Stimulated activated CD4-positive, alpha-beta T cell treated with anti-CD3 and anti-CD28 coated beads, Interleukin-15, amount 100 ng/mL, for 1 hour (primary cell): ENCODE results near the gene SLC22A23.

Experiments used
- DNase-seq, 2 donors: peaks; one replicate each; pipeline ENCODE4 v3.0.0-alpha.2; 2020; ENCODE audit warnings: low read depth in 1 of 2, low spot score in 1 of 2

Gene SLC22A23

DNA sequence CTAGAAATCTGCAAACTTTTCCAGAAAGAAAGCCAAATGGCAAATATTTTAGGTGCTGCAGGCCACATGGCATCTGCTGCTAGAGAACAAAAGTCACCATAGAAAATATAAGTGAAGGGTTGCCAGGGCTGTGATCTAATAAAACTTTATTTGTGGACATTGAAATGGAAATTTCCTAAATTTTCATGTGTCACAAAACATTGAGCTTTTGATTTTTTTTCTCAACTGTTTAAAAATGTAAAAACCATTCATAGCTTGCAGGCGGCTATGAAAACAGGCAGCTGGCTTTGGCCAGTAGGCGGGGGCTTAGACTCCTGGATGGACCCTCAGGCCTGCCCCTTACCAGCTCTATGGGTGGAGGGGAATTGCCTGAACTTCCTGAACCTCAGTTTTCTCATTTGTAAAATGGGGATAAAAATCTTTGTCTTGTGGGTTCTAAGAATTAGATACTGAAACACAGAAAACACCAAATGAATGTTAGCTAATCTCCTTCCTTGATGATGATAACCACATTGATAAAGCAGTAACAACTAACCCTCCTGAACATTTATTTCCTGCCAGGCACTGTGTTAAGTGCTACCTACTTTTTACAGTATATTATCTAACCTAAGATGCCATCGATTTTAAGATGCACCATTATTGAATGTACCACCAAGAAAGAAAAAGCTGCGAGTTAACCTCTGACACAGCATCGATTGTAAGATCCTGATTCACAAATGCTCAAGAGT, 85.5 kb downstream of the SLC22A23 start:
- DNase-seq: no peak

DNA sequence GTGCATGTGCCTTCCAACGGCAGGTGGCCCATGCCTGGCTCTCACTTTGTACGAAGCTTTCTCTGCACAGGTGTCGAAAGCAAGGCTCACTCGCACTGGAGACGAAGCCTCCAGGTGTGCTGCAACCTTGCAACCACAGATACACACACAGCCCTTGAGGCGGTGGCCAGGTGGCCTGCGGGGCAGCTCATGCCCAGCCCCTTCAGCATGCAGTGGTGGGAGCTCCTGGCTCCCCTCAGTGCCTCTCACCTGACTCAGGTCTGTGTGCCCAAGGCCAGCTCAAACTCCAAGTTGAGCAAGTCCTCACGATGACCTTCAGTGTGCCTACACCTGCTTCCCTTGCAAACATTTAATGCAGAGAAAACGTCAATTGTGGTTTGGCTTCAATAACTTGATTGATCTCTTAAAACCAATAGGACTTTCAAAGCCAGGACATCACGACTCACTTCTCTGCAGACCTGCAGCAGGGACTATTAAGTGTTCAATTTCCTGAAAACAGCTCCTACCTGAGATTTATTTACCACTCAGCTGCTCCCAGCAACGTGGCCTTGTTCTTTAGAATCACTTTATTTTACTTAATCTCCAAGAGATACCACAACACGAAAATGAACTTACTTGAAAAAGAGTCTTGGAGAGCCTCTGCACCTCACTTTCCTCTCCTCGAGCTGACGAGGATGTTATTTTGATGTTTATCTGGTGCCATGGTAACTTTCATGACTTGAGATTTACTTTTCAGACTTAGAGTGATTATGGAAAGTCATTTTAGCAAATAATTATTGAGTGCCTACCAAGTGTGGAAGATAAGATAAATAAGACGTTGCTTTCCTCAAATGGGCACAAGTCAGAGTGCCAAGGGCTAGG, 86.3 kb downstream of the SLC22A23 start:
- no peak for DNase-seq

DNA sequence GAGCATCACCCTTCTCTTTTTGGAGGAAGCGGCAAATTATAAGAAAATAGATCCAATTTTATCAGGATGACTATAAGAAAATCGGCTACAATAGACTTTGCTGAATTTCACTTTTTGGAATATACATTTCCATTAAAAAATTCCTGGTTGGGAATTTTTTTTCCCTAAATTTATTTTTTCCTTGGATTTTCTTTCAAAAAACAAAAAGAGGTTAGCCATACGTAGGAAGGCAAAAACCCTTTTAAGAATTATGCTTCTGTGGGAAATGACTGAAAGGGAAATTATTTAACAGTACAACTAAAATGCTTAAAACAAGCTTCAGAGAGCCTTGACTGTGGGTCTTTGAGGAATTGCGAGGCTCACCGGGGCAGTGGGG, 86.9 kb downstream of the SLC22A23 start:
- DNase-seq: no peak

DNA sequence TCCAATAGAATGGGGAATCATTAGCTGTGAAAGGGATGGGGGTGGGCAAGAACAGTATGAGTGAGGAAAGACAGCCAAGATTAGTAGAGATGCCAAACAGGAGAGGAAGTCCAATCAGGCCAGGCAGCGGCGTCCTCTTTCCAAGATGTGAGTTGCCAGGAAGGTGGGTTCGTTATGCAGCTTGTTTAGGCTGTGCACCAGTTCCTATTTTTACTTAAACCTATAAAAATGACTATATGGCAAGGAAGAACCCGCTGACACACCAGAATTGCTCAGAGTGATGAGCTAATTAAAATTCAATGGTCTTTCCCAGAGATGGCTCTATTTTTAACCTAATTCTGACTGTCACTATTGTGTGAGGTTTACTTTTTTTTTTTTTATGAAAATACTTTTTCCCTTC, 88.2 kb downstream of the SLC22A23 start:
- DNase-seq: no peak

DNA sequence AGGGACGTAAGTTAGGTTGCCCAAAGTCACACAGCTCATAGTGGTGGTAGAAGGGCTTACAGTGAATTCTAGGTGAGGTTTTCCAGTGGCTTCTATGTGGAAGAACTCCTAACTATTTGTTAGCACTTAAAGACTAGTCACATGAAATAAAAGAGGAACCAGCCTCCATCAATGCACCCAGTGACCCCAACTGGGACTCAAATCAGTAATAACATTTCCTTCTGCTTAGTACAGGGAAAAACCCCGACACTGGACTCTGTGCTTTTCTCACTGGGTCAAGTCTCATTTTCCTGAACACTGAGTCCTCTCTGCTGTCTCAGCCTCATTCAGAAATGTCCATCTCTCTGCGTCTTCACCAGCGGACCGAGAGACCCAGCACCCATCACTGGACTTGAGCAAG, 89.2 kb downstream of the SLC22A23 start:
- no peak for DNase-seq

DNA sequence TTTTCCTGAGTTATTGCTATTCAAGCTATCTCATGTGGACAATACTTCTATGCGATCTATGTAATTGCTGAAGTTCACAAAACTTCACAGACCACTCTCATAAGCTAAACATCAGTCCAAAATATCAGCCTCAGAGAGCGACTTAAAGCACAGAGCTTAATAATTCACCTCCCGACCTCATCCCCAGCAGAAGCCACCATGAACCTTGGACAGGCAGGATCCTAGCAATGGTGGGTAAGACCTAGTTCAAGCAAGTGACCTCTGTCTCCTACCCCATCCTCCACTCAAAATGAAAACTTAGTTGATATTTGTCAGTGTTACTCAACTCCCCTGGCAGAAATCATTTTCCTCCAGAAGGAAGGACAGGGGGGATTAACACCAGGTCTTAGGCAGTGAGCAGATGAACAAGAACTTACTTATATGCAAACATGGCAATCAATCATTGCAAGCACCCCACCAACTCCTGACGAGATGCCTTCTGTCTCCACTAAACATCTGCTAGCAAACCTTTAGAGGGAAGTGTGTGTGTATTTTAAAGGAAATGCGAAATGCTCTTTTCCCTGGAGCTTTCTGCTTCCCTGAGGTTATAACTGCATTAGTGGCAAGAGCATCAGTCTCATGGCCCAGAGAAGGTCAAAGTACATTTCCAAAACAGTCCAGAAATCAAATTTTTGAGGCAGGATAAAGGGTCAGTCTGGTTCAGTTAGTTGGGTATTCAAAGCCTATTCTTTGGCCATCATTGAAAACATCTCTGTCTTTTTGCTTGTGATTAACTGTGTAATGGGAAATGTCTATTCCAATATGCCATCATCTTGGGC, 90.0 kb downstream of the SLC22A23 start:
- DNase-seq: no peak

DNA sequence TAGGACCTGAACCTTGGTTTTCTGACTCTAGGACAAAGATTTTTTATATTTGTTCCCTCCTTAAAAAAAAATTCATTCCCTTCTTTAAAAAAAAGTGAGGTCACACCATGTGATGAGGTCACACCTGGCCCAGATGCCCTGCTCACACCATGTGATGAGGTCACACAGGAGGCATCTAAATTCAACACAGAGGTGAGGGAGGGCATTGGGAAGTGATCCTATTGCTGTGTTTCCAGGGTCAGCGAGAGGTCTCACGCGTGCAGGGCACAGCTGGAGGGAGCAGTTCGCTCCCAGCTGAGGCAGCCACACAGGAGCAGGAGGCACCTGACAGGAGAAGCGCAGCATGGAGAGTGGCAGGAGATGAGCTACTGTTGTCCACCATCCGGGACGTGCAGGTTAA, 92.5 kb downstream of the SLC22A23 start:
- DNase-seq: no peak

DNA sequence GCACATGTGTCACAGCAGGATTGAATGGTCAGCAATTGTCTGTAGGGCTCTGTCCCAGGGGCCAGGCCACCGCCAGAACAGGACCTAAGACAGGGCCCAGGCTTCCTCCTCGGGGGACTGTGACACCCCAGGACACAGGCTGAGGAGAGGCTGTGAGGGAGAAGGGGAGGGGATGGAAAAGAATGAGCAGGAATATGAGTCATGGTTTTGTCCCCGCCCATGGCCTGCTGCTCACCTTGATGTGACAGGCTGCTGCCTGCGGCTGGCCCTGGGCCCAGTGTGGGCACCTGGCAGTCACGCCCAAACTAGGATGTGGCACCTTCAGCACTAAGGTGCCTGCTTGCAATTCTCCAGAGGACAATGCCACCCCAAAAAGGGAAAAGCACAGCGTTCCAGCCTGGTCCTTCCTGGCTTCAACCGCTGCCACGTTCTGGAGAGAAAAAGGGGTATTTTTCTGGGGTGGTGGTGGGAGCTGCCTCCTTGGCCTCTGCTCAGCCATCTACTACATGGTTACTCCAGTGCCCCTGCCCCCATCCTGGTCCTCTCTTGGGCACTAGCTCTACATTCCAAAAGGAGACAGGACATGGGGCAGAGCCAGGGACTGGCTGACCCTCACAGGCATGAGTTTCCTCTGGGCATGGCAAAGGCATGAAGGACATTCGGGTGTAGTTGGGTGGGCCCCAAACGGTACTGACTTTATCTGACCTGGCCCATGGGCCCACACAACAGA, 93.4 kb downstream of the SLC22A23 start:
- DNase-seq: no peak

DNA sequence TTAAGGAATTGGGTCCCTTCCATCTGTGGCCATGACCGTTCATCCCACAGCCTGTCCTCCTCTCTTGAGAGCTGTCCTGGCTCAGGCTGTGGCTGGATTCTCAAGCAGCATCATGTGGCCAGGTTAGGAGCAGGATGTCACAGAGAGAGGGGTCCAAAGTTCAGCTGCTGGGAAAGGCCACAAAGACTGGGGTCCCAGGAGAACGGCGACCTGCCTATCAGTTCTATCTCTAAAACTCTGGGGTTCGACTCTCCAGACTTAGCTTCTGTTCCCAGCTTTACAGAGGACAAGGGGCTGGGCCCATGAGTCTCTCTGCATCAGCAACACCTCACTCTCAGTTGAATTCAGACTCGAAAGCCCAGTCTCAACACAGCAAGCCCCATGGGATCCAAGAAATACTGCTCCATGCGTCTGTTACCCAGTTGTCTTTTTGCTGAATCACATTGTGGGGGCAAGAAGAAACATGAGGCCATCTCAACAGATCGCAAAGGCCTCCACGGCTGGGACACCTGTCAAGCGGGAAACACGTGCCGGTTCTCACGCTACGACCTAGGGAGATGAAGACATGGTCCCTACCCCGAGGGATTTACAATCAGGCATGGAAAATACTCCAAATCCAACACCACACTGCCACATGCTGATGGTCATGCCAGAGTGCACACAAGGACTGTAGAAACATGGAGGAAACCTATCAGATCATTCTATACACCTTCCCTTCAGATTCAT, 95.4 kb downstream of the SLC22A23 start:
- no peak for DNase-seq

DNA sequence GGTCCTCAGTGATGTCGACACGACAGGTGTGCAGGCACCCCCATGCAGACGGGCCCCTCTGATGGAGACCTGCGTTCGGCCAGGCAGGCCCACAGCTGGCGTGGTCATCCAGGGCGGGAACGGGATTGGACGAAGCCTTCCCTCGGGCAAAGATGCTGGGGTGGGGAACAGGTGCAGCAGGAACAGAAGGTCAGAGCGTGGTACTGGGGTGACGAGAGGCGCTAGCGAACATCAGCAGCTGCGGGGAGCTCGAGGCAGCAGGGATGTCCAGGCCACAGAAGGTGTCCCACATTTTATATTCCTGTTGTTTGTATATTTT, 96.2 kb downstream of the SLC22A23 start:
- no peak for DNase-seq

DNA sequence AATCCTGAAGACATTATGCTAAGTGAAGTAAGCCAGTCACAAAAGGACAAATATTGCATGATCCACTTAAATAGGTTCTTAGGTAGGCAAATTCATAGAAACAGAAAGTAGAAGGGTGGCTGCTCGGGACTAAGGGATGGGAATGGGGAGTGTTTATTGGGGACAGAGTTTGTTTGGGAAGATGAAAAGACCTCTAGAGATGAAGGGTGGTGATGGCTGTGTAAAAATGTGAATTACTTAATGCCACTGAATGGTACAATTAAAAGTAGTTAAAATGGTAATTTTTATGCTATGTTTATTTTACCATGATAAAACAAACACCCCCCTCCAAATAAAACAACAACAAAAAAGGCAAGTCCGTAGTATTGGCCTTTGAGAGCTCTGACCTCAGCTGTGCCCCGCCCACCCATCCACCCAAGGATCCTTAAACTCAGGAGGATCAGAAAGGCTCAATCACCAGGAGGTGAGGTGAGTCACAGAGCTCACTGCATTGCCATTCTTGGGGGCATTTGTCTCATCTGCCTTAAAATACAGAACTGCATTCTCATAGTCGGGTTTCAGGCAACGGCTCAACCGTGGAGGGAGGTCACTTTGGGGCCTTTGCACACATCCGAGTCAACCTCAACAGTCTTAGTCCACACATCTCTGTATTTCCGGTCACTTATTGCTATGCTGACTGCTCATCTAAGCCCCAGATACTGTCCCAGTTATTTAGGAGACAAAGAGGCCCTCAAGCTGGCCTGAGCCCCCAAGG, 96.7 kb downstream of the SLC22A23 start:
- DNase-seq: no peak

DNA sequence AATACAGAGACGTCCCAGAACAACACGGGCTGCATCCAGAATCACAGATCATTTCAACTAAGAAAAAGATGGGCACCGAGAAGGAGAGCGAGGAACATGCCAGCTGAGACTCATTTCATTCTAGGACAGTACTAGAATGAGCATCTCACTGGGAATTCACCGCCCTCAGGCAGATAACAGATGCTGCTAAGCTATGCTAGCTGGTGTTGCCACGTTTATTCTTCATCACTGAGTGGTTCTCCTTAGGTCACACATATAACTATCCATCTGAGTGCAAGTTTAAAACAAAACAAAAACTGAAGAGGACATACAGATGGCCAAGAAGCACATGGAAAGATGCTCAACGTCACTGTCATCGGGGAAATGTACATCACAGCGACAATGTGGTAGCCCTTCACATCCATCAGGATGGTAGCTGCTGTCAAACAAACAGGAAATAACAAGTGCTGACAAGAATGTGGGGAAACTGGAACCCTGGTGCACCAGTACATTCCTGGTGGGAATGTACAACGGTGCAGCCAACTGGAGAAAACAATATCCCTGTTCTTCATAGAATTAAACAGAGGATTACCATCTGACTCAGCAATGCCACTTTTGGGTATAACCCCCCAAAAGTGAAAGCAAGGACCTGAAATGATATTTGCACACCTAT, 97.6 kb downstream of the SLC22A23 start:
- no peak for DNase-seq

DNA sequence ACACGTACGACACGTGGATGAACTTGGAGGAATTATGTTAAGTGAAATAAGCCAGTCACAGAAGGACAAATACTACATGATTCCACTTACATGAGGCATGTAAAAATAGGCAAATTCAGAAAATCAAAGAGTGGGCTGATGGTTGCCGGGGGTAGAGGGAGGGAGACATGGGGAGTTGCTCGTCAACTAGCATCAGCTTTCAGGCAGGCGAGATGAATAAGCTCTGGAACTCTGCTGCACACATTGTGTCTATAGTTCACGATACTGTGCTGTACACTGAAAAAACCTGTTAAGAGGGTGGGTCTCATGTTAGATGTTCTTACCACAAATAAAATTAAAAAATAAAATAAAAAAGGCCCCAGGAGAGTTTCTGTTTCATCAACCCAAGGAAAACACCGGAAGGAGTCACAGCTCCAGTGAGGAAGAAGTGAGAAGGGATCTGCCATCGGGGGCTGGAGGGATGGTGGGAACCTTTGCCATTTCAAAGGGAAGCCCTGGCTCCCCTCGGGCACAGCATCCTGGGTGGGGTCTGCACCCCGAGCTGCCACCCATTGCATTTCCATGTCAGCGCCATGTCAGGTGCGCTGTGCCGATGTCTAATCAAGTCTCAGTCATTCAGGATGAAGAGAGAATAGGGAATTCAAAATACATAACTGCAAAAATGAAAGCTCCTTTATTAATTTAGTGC, 98.3 kb downstream of the SLC22A23 start:
- no peak for DNase-seq

DNA sequence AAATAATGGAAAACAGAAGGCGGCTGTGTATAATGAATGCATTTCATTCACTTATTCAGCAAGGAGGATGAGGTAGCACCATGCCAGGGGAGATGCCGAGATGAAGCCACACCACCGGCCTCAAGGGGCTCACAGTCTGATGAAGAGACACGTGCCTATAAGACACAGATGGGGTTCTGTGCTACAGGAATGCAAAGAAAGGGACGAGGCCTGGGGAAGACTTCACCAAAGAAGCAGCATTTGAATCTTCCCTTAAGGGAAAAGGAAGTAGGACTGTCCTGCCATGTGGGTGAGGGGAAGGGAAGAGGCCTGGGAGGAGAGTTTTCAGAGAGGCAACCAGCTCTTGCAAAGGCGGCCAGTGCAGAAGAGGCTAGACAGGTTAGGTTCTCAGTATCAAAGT, 99.2 kb downstream of the SLC22A23 start:
- no peak for DNase-seq

DNA sequence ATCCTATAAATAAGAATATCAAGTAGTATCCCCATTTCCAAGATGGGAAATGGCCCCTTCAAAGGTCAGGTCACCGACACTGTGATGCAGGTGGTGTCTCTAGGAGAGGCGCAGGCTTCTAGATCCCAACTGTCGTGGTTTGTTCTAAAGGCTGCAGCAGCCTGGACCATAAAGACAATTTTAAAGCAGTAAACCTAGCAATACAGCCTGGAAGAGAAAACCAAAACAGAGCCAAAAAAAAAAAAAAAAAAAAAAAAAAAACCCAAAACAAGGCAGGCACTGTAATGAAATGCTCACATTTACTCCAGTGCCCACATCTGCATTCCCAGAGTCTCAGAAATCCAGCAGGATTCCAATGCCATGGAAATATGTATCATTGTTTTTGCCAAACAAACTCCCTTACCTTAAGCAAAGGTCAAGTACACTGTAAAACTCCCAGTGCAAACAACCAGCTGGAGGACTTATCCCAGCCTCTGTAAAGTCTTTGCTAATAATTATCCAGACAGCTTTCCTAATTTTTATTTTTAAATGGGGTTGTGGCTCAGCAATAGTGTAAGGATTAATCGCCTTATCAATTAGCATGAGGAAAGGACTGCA, 99.9 kb downstream of the SLC22A23 start:
- DNase-seq: no peak

DNA sequence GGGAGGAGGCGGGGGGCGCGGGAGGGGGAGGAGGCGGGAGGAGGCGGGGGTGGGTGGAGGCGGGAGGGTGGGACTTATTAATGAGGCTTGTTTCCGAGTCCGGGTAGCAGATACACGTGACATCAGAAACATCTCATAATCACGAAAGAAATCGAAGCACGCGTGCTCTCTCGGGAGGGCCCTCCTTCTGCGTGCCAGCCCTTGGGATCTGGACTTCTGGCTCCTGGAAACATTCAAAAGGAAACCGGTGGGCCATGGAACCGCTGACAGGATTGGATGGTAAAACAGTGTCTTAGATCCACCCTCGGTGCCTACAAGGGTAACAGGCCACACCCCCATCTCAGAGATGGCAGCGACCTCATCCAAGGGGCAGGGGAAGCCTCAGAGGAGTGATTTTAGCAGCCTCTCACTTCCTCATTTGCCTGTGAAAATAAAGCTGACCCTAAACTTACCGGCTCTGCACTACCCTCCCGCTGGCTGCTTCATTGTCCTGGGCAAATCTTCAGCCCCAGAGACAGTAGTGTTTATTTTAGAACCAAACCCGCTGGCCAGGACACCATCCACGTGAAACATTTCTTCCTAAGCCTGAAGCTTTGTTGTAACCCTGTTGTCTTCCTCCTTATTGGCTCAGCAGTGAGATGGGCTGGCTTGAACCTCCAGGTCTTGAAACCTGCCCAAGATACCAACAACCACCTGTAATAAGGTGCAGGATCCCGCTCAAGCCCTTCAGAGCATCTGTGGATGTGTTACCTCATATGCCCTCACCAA, 100.6 kb downstream of the SLC22A23 start:
- DNase-seq: peak; percentile 17 to 30

DNA sequence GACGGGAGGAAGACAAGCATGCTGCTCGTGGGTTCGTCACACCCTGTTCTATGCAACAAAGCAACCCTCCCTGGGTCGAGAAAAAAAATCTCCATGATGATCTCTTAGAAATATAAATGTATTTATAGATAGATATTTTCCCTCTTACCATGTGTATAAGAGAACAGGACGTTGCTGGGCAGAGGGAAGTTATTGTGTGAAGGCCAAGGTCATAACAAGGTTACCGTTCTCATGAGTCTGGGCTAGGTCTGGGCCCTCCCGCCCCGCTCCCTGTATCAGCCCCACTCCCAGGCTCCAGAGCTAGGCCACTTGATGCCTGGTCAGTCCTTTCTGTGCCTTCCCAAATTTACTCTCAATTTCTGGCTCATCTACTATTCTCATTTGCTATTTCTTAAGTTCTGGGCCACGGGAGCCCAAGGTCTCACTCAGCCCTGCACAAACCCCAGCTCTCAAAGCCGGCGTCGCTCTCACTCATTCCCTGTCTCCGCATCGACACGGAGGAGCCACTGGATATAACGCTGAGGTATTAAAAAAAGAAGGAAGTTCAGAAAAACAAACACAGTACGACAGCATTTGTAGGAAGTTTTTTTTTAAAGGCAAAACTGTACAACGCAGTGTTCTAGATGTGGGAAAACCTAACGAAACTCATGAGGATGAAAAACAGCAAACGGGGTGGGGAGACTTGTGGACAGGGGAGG, 101.3 kb downstream of the SLC22A23 start:
- no peak for DNase-seq
